ENCODE measurements around the gene NCOA7.

DNA sequence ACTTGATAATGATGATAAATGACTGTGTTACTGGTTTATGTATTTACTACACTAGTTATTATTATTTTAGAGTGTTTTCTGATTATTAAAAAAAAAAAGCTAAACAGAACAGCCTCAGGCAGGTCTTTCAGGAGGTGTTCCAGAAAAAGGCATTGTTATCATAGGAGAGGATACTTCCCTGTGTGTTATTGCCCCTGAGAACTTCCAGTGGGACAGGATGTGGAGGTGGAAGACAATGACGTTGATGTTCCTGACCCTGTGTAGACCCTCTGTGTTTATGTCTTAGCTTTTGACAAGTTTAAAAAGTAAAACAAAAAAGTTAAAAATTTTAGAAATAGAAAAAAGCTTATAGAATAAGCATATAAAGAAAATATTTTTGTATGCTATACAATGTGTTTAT lies 49.1 kb downstream of the NCOA7 start:
- TF ChIP-seq, protein P1, sequence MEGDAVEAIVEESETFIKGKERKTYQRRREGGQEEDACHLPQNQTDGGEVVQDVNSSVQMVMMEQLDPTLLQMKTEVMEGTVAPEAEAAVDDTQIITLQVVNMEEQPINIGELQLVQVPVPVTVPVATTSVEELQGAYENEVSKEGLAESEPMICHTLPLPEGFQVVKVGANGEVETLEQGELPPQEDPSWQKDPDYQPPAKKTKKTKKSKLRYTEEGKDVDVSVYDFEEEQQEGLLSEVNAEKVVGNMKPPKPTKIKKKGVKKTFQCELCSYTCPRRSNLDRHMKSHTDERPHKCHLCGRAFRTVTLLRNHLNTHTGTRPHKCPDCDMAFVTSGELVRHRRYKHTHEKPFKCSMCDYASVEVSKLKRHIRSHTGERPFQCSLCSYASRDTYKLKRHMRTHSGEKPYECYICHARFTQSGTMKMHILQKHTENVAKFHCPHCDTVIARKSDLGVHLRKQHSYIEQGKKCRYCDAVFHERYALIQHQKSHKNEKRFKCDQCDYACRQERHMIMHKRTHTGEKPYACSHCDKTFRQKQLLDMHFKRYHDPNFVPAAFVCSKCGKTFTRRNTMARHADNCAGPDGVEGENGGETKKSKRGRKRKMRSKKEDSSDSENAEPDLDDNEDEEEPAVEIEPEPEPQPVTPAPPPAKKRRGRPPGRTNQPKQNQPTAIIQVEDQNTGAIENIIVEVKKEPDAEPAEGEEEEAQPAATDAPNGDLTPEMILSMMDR (IDR thresholded peaks at IDR 0.05; ENCODE audit: low read depth, low read length): no peak
- no peak for TF ChIP-seq EZH2phosphoT487 (IDR thresholded peaks at IDR 0.05; ENCODE audit: low read depth)

Data from OCI-LY3 (cell line).